Measurements from ENCODE around the gene MYRF. TPM values are rescaled to one million over a fixed set of nuclear protein-coding genes. Genes with fewer than 3 reads are reported as not detected.

The MYRF gene
- total and polyA plus RNA-seq, 2 donors (not counting 3 experiments of a cell fraction or from before 2014, with no cell fraction given), result 0.82 to 0.98 TPM

GRCh38 chr11:61834278-61835048, 82.0 kb downstream of the MYRF start:
- H3K9me3 ChIP-seq (replicated peaks; ENCODE audit: control insufficient read depth, insufficient read depth, low read length), result no peaks in the 10 kb centered on the region
- peaks cover 4% of the 10 kb centered on the region for H4K20me1 ChIP-seq (replicated peaks; ENCODE audit: control insufficient read depth, extremely low read depth, insufficient read depth, low read length)
- no peaks in the 10 kb centered on the region for H3K9me1 ChIP-seq (replicated peaks; ENCODE audit: control insufficient read depth, extremely low read depth, insufficient read depth, low read length)
- BruUV-seq (replicated peaks), result TSS peak; percentile 19
- POLR2A ChIA-PET, result interaction anchor here (0.7 to 2.3 kb wide), 2 partner anchors 20 to 35 kb away, joined by 5 to 10 read pairs; no protein-coding TSS in a partner anchor
- peaks cover 88% of the 10 kb centered on the region for H3K79me2 ChIP-seq (ENCODE audit: control insufficient read depth, insufficient read depth, low read length)
- H3K9ac ChIP-seq (replicated peaks; ENCODE audit: extremely low read depth, insufficient read depth, low read length), result peak overlapping the region; percentile 87
- dilution Hi-C loops (cut with MboI; ENCODE audit: extremely low pct_ligation_motif_present, low sequenced_read_pairs) (no loop called here), intact Hi-C loops (cut with micrococcal nuclease) (loop anchor here (1.0 to 2.0 kb wide), 4 partner anchors 12 to 56 kb away; partner anchors contain the start of genes FADS3, FEN1 and TMEM258)
- FAIRE-seq (peak; percentile 99), DNase-seq (ENCODE audit: low read depth, low spot score) (peak; percentile 88)
- H3K4me1 ChIP-seq (ENCODE audit: control insufficient read depth, extremely low read depth, insufficient read depth, low read length), result peaks cover 60% of the 10 kb centered on the region
- peak overlapping the region; percentile 18 for H3K4me2 ChIP-seq (ENCODE audit: insufficient read depth, low read length)
- H3K36me3 ChIP-seq (ENCODE audit: control insufficient read depth in 2 of 2, extremely low read depth in 1 of 2, insufficient read depth in 2 of 2, low read length in 2 of 2), result peaks cover 8 to 19% of the 10 kb centered on the region in 2 experiments
- H3K4me3 ChIP-seq (replicated peaks in 1 of 3; ENCODE audit: insufficient read depth in 1 of 3, low read depth in 1 of 3, low read length in 3 of 3), result no peak overlapping the region
- H2AFZ ChIP-seq (ENCODE audit: low read depth, low read length), result no peak overlapping the region
- TF ChIP-seq EZH2 (IDR thresholded peaks at IDR 0.05; ENCODE audit: borderline replicate concordance, low read depth, low read length, severe bottlenecking) (no peak), POLR2AphosphoS5 (IDR thresholded peaks at IDR 0.05; ENCODE audit: insufficient read depth, low read depth, low read length) (peak; percentile 81), JUN (IDR thresholded peaks at IDR 0.05; ENCODE audit: borderline replicate concordance, insufficient read depth, insufficient read length, low read depth) (no peak), GATA2 (IDR thresholded peaks at IDR 0.05; ENCODE audit: insufficient read depth, insufficient read length, low read depth, low read length) (peak; percentile 70), MYC (IDR thresholded peaks at IDR 0.05; ENCODE audit: low read depth, low read length) (no peak), MAX (IDR thresholded peaks at IDR 0.05; ENCODE audit: insufficient read depth, insufficient read length) (no peak), POLR2A (IDR thresholded peaks at IDR 0.05; ENCODE audit: low read depth, low read length) (peak; percentile 78), FOS (IDR thresholded peaks at IDR 0.05; ENCODE audit: borderline replicate concordance, insufficient read depth, low read length) (no peak), CTCF (IDR thresholded peaks at IDR 0.05; ENCODE audit: extremely low read depth in 1 of 2, insufficient read depth in 1 of 2, low read depth in 1 of 2, low read length in 2 of 2) (no peak)
- no peaks in the 10 kb centered on the region for H3K27me3 ChIP-seq (ENCODE audit: control insufficient read depth in 2 of 2, insufficient read depth in 2 of 2, low read length in 2 of 2)
- CTCF ChIA-PET, result interaction anchor here (1.2 to 5.7 kb wide), 5 partner anchors 16 to 248 kb away, joined by 4 to 38 read pairs (median 8); partner anchors contain the start of gene FADS1
- H3K27ac ChIP-seq (ENCODE audit: insufficient read depth, low read depth, low read length), result peak overlapping the region; percentile 98
